CD4-positive, alpha-beta T cell treated with Interleukin-2 at 100 ng/mL for 4 hours (primary cell): ENCODE results near the gene NHEJ1.

Experiments used
- DNase-seq: peaks from one replicate; pipeline ENCODE4 v3.0.0-alpha.2; 2020; ENCODE audit warnings: low spot score

The NHEJ1 gene

GRCh38 chr2:219028996-219029828 lies 131.4 kb downstream of the NHEJ1 start:
- DNase-seq = no peak

GRCh38 chr2:219028141-219028540 lies 132.5 kb downstream of the NHEJ1 start:
- no peak for DNase-seq

GRCh38 chr2:219027511-219028055 lies 133.0 kb downstream of the NHEJ1 start:
- no peak for DNase-seq

GRCh38 chr2:219026946-219027345 lies 133.7 kb downstream of the NHEJ1 start:
- no peak for DNase-seq

GRCh38 chr2:219025637-219026585 lies 134.7 kb downstream of the NHEJ1 start:
- no peak for DNase-seq
